Gastroesophageal sphincter (tissue), 3 donors: ENCODE results near the gene RAB11FIP3.

ENCODE experiments used
- EP300 ChIP-seq: sonication (generic); formaldehyde crosslinking; IDR thresholded peaks from one replicate; pipeline ENCODE4 v1.6.1; 2017; ENCODE audit warnings: antibody characterized with exemption, mild to moderate bottlenecking
- TF ChIP-seq, protein P1 (sequence below), 4 experiments: fragments of 200-600 bp in 2 of 4; fragments of 450-650 bp in 2 of 4; sonication (generic) in 1 of 4; IDR thresholded peaks; one replicate each; pipeline ENCODE4 v1.5.1; 2017 to 2019; ENCODE audit warnings: antibody characterized with exemption in 4 of 4, mild to moderate bottlenecking in 2 of 4, moderate library complexity in 2 of 4

DNA sequence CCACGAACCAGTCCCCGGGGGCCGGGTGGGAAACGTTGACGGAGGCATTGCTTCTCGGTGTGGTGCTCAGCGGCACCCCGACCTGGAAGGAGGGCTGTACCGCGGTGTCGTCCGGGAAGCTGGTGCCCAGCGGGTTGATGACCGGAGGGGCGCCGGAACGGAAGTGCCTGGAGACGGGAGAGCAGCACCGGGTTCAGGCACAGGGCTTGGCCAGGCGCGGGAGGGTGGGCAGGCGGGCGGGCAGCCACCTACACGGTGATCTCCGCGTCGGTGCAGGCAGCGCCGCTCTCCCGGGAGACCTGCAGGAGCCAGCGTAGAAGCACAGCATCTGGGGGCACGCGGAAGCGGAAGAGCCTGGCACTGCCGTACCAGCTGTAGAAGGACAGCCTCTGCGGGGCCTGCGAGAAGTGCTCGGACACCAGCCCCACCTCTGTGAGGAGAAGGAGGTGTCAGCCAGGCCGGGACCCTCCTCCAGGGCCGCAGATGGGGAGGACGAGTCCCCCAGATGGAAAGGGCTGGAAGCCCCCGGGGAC lies 48.0 kb upstream of the RAB11FIP3 start:
- TF ChIP-seq, protein P1, sequence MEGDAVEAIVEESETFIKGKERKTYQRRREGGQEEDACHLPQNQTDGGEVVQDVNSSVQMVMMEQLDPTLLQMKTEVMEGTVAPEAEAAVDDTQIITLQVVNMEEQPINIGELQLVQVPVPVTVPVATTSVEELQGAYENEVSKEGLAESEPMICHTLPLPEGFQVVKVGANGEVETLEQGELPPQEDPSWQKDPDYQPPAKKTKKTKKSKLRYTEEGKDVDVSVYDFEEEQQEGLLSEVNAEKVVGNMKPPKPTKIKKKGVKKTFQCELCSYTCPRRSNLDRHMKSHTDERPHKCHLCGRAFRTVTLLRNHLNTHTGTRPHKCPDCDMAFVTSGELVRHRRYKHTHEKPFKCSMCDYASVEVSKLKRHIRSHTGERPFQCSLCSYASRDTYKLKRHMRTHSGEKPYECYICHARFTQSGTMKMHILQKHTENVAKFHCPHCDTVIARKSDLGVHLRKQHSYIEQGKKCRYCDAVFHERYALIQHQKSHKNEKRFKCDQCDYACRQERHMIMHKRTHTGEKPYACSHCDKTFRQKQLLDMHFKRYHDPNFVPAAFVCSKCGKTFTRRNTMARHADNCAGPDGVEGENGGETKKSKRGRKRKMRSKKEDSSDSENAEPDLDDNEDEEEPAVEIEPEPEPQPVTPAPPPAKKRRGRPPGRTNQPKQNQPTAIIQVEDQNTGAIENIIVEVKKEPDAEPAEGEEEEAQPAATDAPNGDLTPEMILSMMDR (IDR thresholded peaks at IDR 0.05) = no peak
- TF ChIP-seq EP300 = no peak
